H1 (cell line): ENCODE data around the gene PXN. TPM values are rescaled to one million over a fixed set of nuclear protein-coding genes. Genes with fewer than 3 reads are reported as not detected.

Source experiments
- CTCF ChIA-PET: fragments of 300-600 bp; sonication (Branson Sonifier 250); formaldehyde crosslinking; loops from one replicate; lab custom pipeline; 2021; ENCODE audit not compliant: partially characterized antibody; lab: Charles Lee
- POLR2A ChIA-PET: fragments of 300-600 bp; sonication (Branson Sonifier 250); formaldehyde crosslinking; loops from one replicate; lab custom pipeline; 2021; ENCODE audit warnings: inconsistent platforms; ENCODE audit not compliant: partially characterized antibody; lab: Charles Lee
- DNase-seq, 2 experiments: peaks; one replicate each; pipeline versions ENCODE4 v3.0.0 to v3.0.0-alpha.2; 2010 to 2022; ENCODE audit warnings: low spot score in 2 of 2, low read depth in 1 of 2, mixed read lengths in 1 of 2
- FAIRE-seq: peaks from 2 replicates; lab custom pipeline; 2011; peaks lifted over from hg19 to GRCh38; lab: Jason Lieb, UNC
- H2AFZ ChIP-seq: 2 replicates; pipeline ENCODE4 v1.8.1; 2012; ENCODE audit warnings: low read length, inconsistent platforms
- H2AK5ac ChIP-seq: 2 replicates; pipeline ENCODE4 v1.6.1; 2013; ENCODE audit warnings: low read depth, low read length
- H2BK120ac ChIP-seq: replicated peaks from 2 replicates; pipeline ENCODE3; 2013; ENCODE audit warnings: low read depth, low read length, inconsistent platforms
- H2BK12ac ChIP-seq: 2 replicates; pipeline ENCODE4 v1.6.1; 2013; ENCODE audit warnings: low read depth, low read length
- H2BK15ac ChIP-seq: 2 replicates; pipeline ENCODE4 v1.6.1; 2013; ENCODE audit warnings: low read length
- H2BK20ac ChIP-seq: 2 replicates; pipeline ENCODE4 v1.6.1; 2013; ENCODE audit warnings: low read length
- H2BK5ac ChIP-seq: 2 replicates; pipeline ENCODE4 v1.6.1; 2013; ENCODE audit warnings: low read depth, low read length
- H3K14ac ChIP-seq: 2 replicates; pipeline ENCODE4 v1.6.1; 2013; ENCODE audit warnings: inconsistent platforms; ENCODE audit not compliant: insufficient read length
- H3K18ac ChIP-seq: 2 replicates; pipeline ENCODE4 v1.6.1; 2013; ENCODE audit warnings: low read length; ENCODE audit errors: extremely low read depth
- H3K23ac ChIP-seq: 2 replicates; pipeline ENCODE4 v1.6.1; 2013; ENCODE audit warnings: inconsistent platforms; ENCODE audit not compliant: insufficient read length
- H3K23me2 ChIP-seq: 2 replicates; pipeline ENCODE4 v1.6.1; 2013; ENCODE audit warnings: low read depth, low read length
- H3K27ac ChIP-seq: 2 replicates; pipeline ENCODE4 v1.6.1; 2011; ENCODE audit warnings: low read depth, low read length, inconsistent platforms
- H3K27me3 ChIP-seq, 4 experiments: replicated peaks in 1 of 4; 1 replicate in 1 of 4; 2 replicates in 3 of 4; pipeline versions ENCODE4 v1.6.1 to v1.8.1; 2011 to 2013; ENCODE audit warnings: low read length in 3 of 4, mild to moderate bottlenecking in 3 of 4, inconsistent platforms in 2 of 4, mixed read lengths in 2 of 4, moderate library complexity in 1 of 4; ENCODE audit not compliant: control insufficient read depth in 3 of 4, insufficient read depth in 3 of 4; ENCODE audit errors: extremely low read depth in 1 of 4
- H3K36me3 ChIP-seq, 4 experiments: 2 replicates each; pipeline versions ENCODE4 v1.6.1 to v1.8.1; 2011 to 2013; ENCODE audit warnings: mild to moderate bottlenecking in 4 of 4, low read length in 3 of 4, moderate library complexity in 2 of 4, control low read depth in 1 of 4, inconsistent platforms in 1 of 4; ENCODE audit not compliant: insufficient read depth in 4 of 4, control insufficient read depth in 2 of 4
- H3K4ac ChIP-seq: replicated peaks from 2 replicates; pipeline ENCODE3; 2013; ENCODE audit warnings: low read length, low read depth, mixed read lengths, inconsistent platforms; ENCODE audit not compliant: insufficient read length
- H3K4me1 ChIP-seq, 4 experiments: replicated peaks in 1 of 4; 1 replicate in 1 of 4; 2 replicates in 3 of 4; pipeline versions ENCODE4 v1.6.1 to v1.8.1; 2011 to 2013; ENCODE audit warnings: low read length in 3 of 4, inconsistent platforms in 2 of 4, mixed read lengths in 1 of 4; ENCODE audit not compliant: insufficient read depth in 4 of 4, control insufficient read depth in 3 of 4
- H3K4me2 ChIP-seq, 2 experiments: 2 replicates each; pipeline versions ENCODE4 v1.6.1 to v1.8.1; 2011 to 2013; ENCODE audit warnings: low read depth in 2 of 2, low read length in 2 of 2, control low read depth in 1 of 2, inconsistent platforms in 1 of 2, mild to moderate bottlenecking in 1 of 2; ENCODE audit not compliant: insufficient read depth in 1 of 2
- H3K4me3 ChIP-seq, 4 experiments: fragments of 200-600, 300-600 bp in 1 of 4; sonication (generic), shearing (Covaris generic), sonication (Bioruptor Twin) in 1 of 4; 2 replicates each; pipeline versions ENCODE4 v1.5.1 to v1.8.1; 2011 to 2016; ENCODE audit warnings: low read length in 4 of 4, low read depth in 3 of 4, control low read depth in 2 of 4, inconsistent platforms in 2 of 4, mild to moderate bottlenecking in 2 of 4, mixed read lengths in 1 of 4, moderate library complexity in 1 of 4; ENCODE audit not compliant: insufficient read depth in 2 of 4; ENCODE audit errors: extremely low read depth in 1 of 4
- H3K56ac ChIP-seq: replicated peaks from 2 replicates; pipeline ENCODE3; 2013; ENCODE audit warnings: low read depth, mild to moderate bottlenecking, mixed read lengths, low read length, inconsistent platforms; ENCODE audit not compliant: insufficient read length
- H3K79me1 ChIP-seq: 2 replicates; pipeline ENCODE4 v1.6.1; 2013; ENCODE audit warnings: low read depth, low read length, control low read depth
- H3K79me2 ChIP-seq, 2 experiments: 2 replicates each; pipeline versions ENCODE4 v1.6.1 to v1.8.1; 2012 to 2013; ENCODE audit warnings: low read length in 2 of 2, mild to moderate bottlenecking in 2 of 2, inconsistent platforms in 1 of 2; ENCODE audit not compliant: insufficient read depth in 2 of 2, control insufficient read depth in 1 of 2
- H3K9ac ChIP-seq, 4 experiments: replicated peaks in 1 of 4; 1 replicate in 1 of 4; 2 replicates in 3 of 4; pipeline versions ENCODE4 v1.6.1 to v1.8.1; 2011 to 2013; ENCODE audit warnings: low read depth in 3 of 4, low read length in 3 of 4, control low read depth in 2 of 4, mild to moderate bottlenecking in 2 of 4, moderate library complexity in 2 of 4, inconsistent platforms in 1 of 4; ENCODE audit errors: extremely low read depth in 1 of 4
- H3K9me3 ChIP-seq, 2 experiments: 2 replicates each; pipeline versions ENCODE4 v1.6.1 to v1.8.1; 2012 to 2013; ENCODE audit warnings: mild to moderate bottlenecking in 2 of 2, moderate library complexity in 2 of 2, control low read depth in 1 of 2, inconsistent platforms in 1 of 2, low read depth in 1 of 2, low read length in 1 of 2, mixed read lengths in 1 of 2; ENCODE audit not compliant: insufficient read depth in 2 of 2
- H4K20me1 ChIP-seq, 2 experiments: replicated peaks in 1 of 2; 2 replicates each; pipeline versions ENCODE3 to v1.8.1; 2011 to 2013; ENCODE audit warnings: inconsistent platforms in 2 of 2, low read length in 2 of 2, mild to moderate bottlenecking in 1 of 2; ENCODE audit not compliant: insufficient read depth in 2 of 2, control insufficient read depth in 1 of 2
- H4K5ac ChIP-seq: 2 replicates; pipeline ENCODE4 v1.6.1; 2013; ENCODE audit warnings: low read length, low read depth, mixed read lengths, inconsistent platforms; ENCODE audit not compliant: insufficient read length
- H4K8ac ChIP-seq: 2 replicates; pipeline ENCODE4 v1.8.0; 2013; ENCODE audit warnings: mild to moderate bottlenecking, moderate library complexity, low read length, inconsistent platforms; ENCODE audit not compliant: insufficient read depth; ENCODE audit errors: extremely low read depth
- H4K91ac ChIP-seq: replicated peaks from 2 replicates; pipeline ENCODE3; 2013; ENCODE audit warnings: low read length, mixed read lengths, inconsistent platforms; ENCODE audit not compliant: insufficient read length
- CHD2 ChIP-seq: IDR thresholded peaks from 2 replicates; pipeline ENCODE4 v1.6.1; 2012; ENCODE audit warnings: low read length, improper control_type of control experiment
- EZH2 ChIP-seq: fragments of 200-600 bp; sonication (generic); IDR thresholded peaks from 2 replicates; pipeline ENCODE4 v1.7.1; 2012; ENCODE audit warnings: low read depth, mild to moderate bottlenecking, moderate library complexity, low read length, inconsistent platforms; ENCODE audit not compliant: severe bottlenecking
- MAFK ChIP-seq: IDR thresholded peaks from 2 replicates; pipeline ENCODE4 v1.6.1; 2012; ENCODE audit warnings: low read depth, mild to moderate bottlenecking, improper control_type of control experiment, low read length
- RNF2 ChIP-seq: fragments of 200-900, 300-1000 bp; sonication (generic); IDR thresholded peaks from 2 replicates; pipeline ENCODE4 v1.7.1; 2016; ENCODE audit warnings: borderline replicate concordance, low read depth, mild to moderate bottlenecking, antibody characterized with exemption, low read length; ENCODE audit not compliant: poor library complexity, severe bottlenecking; ENCODE audit errors: missing control alignments
- TCF12 ChIP-seq: IDR thresholded peaks from 2 replicates; pipeline ENCODE4 v1.6.1; 2011; ENCODE audit warnings: low read depth, mild to moderate bottlenecking, low read length
- WGBS, 2 experiments: shearing (Covaris generic) in 1 of 2; methylation state at CpG; one replicate each; pipeline versions ENCODE4 v1.1.6 to v1.1.7; 2013 to 2015; ENCODE audit warnings: low lambda C conversion rate in 2 of 2, mixed read lengths in 2 of 2, inconsistent platforms in 1 of 2, low coverage in 1 of 2, missing lambda C conversion rate in 1 of 2; ENCODE audit not compliant: insufficient replicate concordance in 2 of 2, insufficient coverage in 1 of 2, insufficient read length in 1 of 2; ENCODE audit errors: extremely low coverage in 1 of 2, missing lambda C conversion rate in 1 of 2; 5-methylcytosine and 5-hydroxymethylcytosine counted together
- polyA plus RNA-seq, 7 experiments: library from polyadenylated mRNA; depleted of rRNA in 3 of 7; stranded (reverse) in 5 of 7; unstranded in 2 of 7; fragments of >200 nt in 5 of 7; fragments of 200-250 nt in 2 of 7; gene quantifications; 1 replicate in 5 of 7; 2 replicates in 1 of 7; 4 replicates in 1 of 7; pipeline versions ENCODE4 v1.2.1 to v1.2.3, GENCODE V29; 2011 to 2013; ENCODE audit warnings: missing spikeins in 2 of 7, mixed read lengths in 2 of 7
- total RNA-seq: library from RNA; stranded (reverse); fragmentation: NEBNext Ultra II Directional; extraction: Animal tissue kit (Norgen Biotek cat#: 25700); gene quantifications from 2 replicates; pipeline ENCODE4 v1.2.1, GENCODE V29; 2021

PXN gene
- total and polyA plus RNA-seq, 2 of the 8 experiments (the other 6 are each of a cell fraction or from before 2014, with no cell fraction given), result 51.0 to 105 TPM

- ChIA-PET POLR2A (interaction anchor here (1.3 to 67.0 kb wide), 5 partner anchors 7 to 176 kb away, joined by 3 to 4270 read pairs (median 5); partner anchors contain the start of genes GCN1, PXN, RNU4-1 and RNU4-2), CTCF (interaction anchor here (0.8 to 8.9 kb wide), 6 partner anchors 15 to 55 kb away, joined by 3 to 91 read pairs (median 4); partner anchors contain the start of gene SIRT4)
- 88% methylated on average over 3 of the region's 3 CpGs; no CpG with 5 or more reads in 1 of the 2 experiments for WGBS, 2 experiments
- Histone ChIP-seq H3K27ac (no peak overlapping the region), H3K23ac (no peak overlapping the region), H3K4me2 (no peak overlapping the region), H3K4ac (no peak overlapping the region), H3K23me2 (no peaks in the 10 kb centered on the region; the same call in 1 of the 2 replicates), H2BK20ac (no peak overlapping the region), H3K27me3 (no peaks in the 10 kb centered on the region), H4K91ac (no peak overlapping the region), H3K9ac (no peak overlapping the region), H2AK5ac (no peak overlapping the region), H4K20me1 (no peaks in the 10 kb centered on the region), H4K5ac (no peak overlapping the region), H3K9me3 (0 out of 4 replicates have a peak, but pooled peaks cover 0 to under 1% of the 10 kb centered on the region in 2 experiments), H3K18ac (no peak overlapping the region), H3K4me1 (peaks cover 0 to 3% (median 1%) of the 10 kb centered on the region in 4 experiments; a peak in 2 of 7 replicates), H3K4me3 (no peak overlapping the region), H2BK12ac (no peak overlapping the region), H2AFZ (no peak overlapping the region), H3K79me2 (no peaks in the 10 kb centered on the region)
- no peak for DNase-seq
- no peak for FAIRE-seq
- TF ChIP-seq TCF12 (no peak), RNF2 (no peak), EZH2 (no peak), MAFK (no peak), CHD2 (no peak)
- TF ChIP-seq, all 59 proteins: peak for 0
- no peaks in the 10 kb centered on the region for H3K36me3 ChIP-seq
- H3K56ac ChIP-seq, result no peak overlapping the region
- no peaks in the 10 kb centered on the region for H3K79me1 ChIP-seq
- no peak overlapping the region for H3K14ac ChIP-seq
- H2BK5ac ChIP-seq, result no peak overlapping the region
- H2BK120ac ChIP-seq, result no peak overlapping the region
- no peak overlapping the region; the same call in 1 of the 2 replicates for H2BK15ac ChIP-seq
- no peak overlapping the region for H4K8ac ChIP-seq
Measured at GRCh38 chr12:120284381-120284780, 18.9 kb upstream of the PXN start.
